ENCODE data around the gene BOC.

BOC gene

GRCh38 chr3:113247068-113247467 lies 35.7 kb downstream of the BOC start:
- Histone ChIP-seq H3K4me3 (ENCODE audit: low read depth in 1 of 5, low read length in 5 of 5) (no peak overlapping the region), H3K27ac (ENCODE audit: low read depth, low read length) (peak overlapping the region; percentile 27), H3K9ac (ENCODE audit: low read length in 5 of 5) (no peak overlapping the region), H3K27me3 (ENCODE audit: control insufficient read depth in 5 of 5, insufficient read depth in 4 of 5, low read length in 5 of 5) (peaks cover 0 to 2% (median 0%) of the 10 kb centered on the region in 5 donors), H3K36me3 (ENCODE audit: control insufficient read depth in 5 of 5, insufficient read depth in 5 of 5, low read length in 5 of 5) (peaks cover 0 to 11% (median 8%) of the 10 kb centered on the region in 5 donors), H3K4me1 (ENCODE audit: control insufficient read depth in 5 of 5, insufficient read depth in 5 of 5, low read length in 5 of 5) (peaks cover 0 to 35% (median 12%) of the 10 kb centered on the region in 5 donors), H3K9me3 (ENCODE audit: control insufficient read depth in 5 of 5, low read length in 5 of 5) (no peaks in the 10 kb centered on the region)

- Histone ChIP-seq H3K9me3 (ENCODE audit: control insufficient read depth in 5 of 5, low read length in 5 of 5) (no peaks in the 10 kb centered on the region), H3K27ac (ENCODE audit: low read depth, low read length) (no peak overlapping the region), H3K9ac (ENCODE audit: low read length in 5 of 5) (no peak overlapping the region), H3K4me3 (ENCODE audit: low read depth in 1 of 5, low read length in 5 of 5) (no peak overlapping the region), H3K36me3 (ENCODE audit: control insufficient read depth in 5 of 5, insufficient read depth in 5 of 5, low read length in 5 of 5) (peaks cover 0 to 11% (median 8%) of the 10 kb centered on the region in 5 donors), H3K27me3 (ENCODE audit: control insufficient read depth in 5 of 5, insufficient read depth in 4 of 5, low read length in 5 of 5) (peaks cover 0 to 2% (median 0%) of the 10 kb centered on the region in 5 donors), H3K4me1 (ENCODE audit: control insufficient read depth in 5 of 5, insufficient read depth in 5 of 5, low read length in 5 of 5) (peaks cover 0 to 31% (median 12%) of the 10 kb centered on the region in 5 donors)
These were observed 36.5 kb downstream of the BOC start for GRCh38 chr3:113247675-113248458.

GRCh38 chr3:113249111-113249510 lies 37.8 kb downstream of the BOC start:
- Histone ChIP-seq H3K4me1 (ENCODE audit: control insufficient read depth in 5 of 5, insufficient read depth in 5 of 5, low read length in 5 of 5) (peaks cover 0 to 33% (median 18%) of the 10 kb centered on the region in 5 donors), H3K9ac (ENCODE audit: low read length in 5 of 5) (no peak overlapping the region), H3K27ac (ENCODE audit: low read depth, low read length) (no peak overlapping the region), H3K9me3 (ENCODE audit: control insufficient read depth in 5 of 5, low read length in 5 of 5) (no peaks in the 10 kb centered on the region), H3K4me3 (ENCODE audit: low read depth in 1 of 5, low read length in 5 of 5) (no peak overlapping the region), H3K36me3 (ENCODE audit: control insufficient read depth in 5 of 5, insufficient read depth in 5 of 5, low read length in 5 of 5) (peaks cover 0 to 11% (median 8%) of the 10 kb centered on the region in 5 donors), H3K27me3 (ENCODE audit: control insufficient read depth in 5 of 5, insufficient read depth in 4 of 5, low read length in 5 of 5) (no peaks in the 10 kb centered on the region)

GRCh38 chr3:113249601-113250000 lies 38.2 kb downstream of the BOC start:
- Histone ChIP-seq H3K27me3 (ENCODE audit: control insufficient read depth in 5 of 5, insufficient read depth in 4 of 5, low read length in 5 of 5) (no peaks in the 10 kb centered on the region), H3K4me1 (ENCODE audit: control insufficient read depth in 5 of 5, insufficient read depth in 5 of 5, low read length in 5 of 5) (peaks cover 0 to 38% (median 23%) of the 10 kb centered on the region in 5 donors), H3K9ac (ENCODE audit: low read length in 5 of 5) (no peak overlapping the region), H3K36me3 (ENCODE audit: control insufficient read depth in 5 of 5, insufficient read depth in 5 of 5, low read length in 5 of 5) (peaks cover 0 to 11% (median 8%) of the 10 kb centered on the region in 5 donors), H3K27ac (ENCODE audit: low read depth, low read length) (no peak overlapping the region), H3K4me3 (ENCODE audit: low read depth in 1 of 5, low read length in 5 of 5) (no peak overlapping the region), H3K9me3 (ENCODE audit: control insufficient read depth in 5 of 5, low read length in 5 of 5) (no peaks in the 10 kb centered on the region)

- H3K9ac ChIP-seq (ENCODE audit: low read length in 5 of 5) = no peak overlapping the region
- H3K27ac ChIP-seq (ENCODE audit: low read depth, low read length) = no peak overlapping the region
- H3K9me3 ChIP-seq (ENCODE audit: control insufficient read depth in 5 of 5, low read length in 5 of 5) = no peaks in the 10 kb centered on the region
- H3K36me3 ChIP-seq (ENCODE audit: control insufficient read depth in 5 of 5, insufficient read depth in 5 of 5, low read length in 5 of 5) = peaks cover 0 to 11% (median 8%) of the 10 kb centered on the region in 5 donors
- H3K4me1 ChIP-seq (ENCODE audit: control insufficient read depth in 5 of 5, insufficient read depth in 5 of 5, low read length in 5 of 5) = peaks cover 0 to 39% (median 29%) of the 10 kb centered on the region in 5 donors
- no peak overlapping the region for H3K4me3 ChIP-seq (ENCODE audit: low read depth in 1 of 5, low read length in 5 of 5)
- H3K27me3 ChIP-seq (ENCODE audit: control insufficient read depth in 5 of 5, insufficient read depth in 4 of 5, low read length in 5 of 5) = no peaks in the 10 kb centered on the region
These were observed 39.2 kb downstream of the BOC start for GRCh38 chr3:113250566-113250965.

- Histone ChIP-seq H3K4me3 (ENCODE audit: low read depth in 1 of 5, low read length in 5 of 5) (no peak overlapping the region), H3K27ac (ENCODE audit: low read depth, low read length) (no peak overlapping the region), H3K27me3 (ENCODE audit: control insufficient read depth in 5 of 5, insufficient read depth in 4 of 5, low read length in 5 of 5) (no peaks in the 10 kb centered on the region), H3K9me3 (ENCODE audit: control insufficient read depth in 5 of 5, low read length in 5 of 5) (no peaks in the 10 kb centered on the region), H3K4me1 (ENCODE audit: control insufficient read depth in 5 of 5, insufficient read depth in 5 of 5, low read length in 5 of 5) (peaks cover 0 to 32% (median 27%) of the 10 kb centered on the region in 5 donors), H3K36me3 (ENCODE audit: control insufficient read depth in 5 of 5, insufficient read depth in 5 of 5, low read length in 5 of 5) (peaks cover 0 to 11% (median 10%) of the 10 kb centered on the region in 5 donors), H3K9ac (ENCODE audit: low read length in 5 of 5) (no peak overlapping the region)
These were observed 40.5 kb downstream of the BOC start for GRCh38 chr3:113251817-113252216.

GRCh38 chr3:113252553-113252952 lies 41.2 kb downstream of the BOC start:
- Histone ChIP-seq H3K27ac (ENCODE audit: low read depth, low read length) (no peak overlapping the region), H3K9ac (ENCODE audit: low read length in 5 of 5) (no peak overlapping the region), H3K4me3 (ENCODE audit: low read depth in 1 of 5, low read length in 5 of 5) (no peak overlapping the region), H3K9me3 (ENCODE audit: control insufficient read depth in 5 of 5, low read length in 5 of 5) (no peaks in the 10 kb centered on the region), H3K36me3 (ENCODE audit: control insufficient read depth in 5 of 5, insufficient read depth in 5 of 5, low read length in 5 of 5) (peaks cover 0 to 11% (median 10%) of the 10 kb centered on the region in 5 donors), H3K4me1 (ENCODE audit: control insufficient read depth in 5 of 5, insufficient read depth in 5 of 5, low read length in 5 of 5) (peaks cover 0 to 27% (median 24%) of the 10 kb centered on the region in 5 donors), H3K27me3 (ENCODE audit: control insufficient read depth in 5 of 5, insufficient read depth in 4 of 5, low read length in 5 of 5) (no peaks in the 10 kb centered on the region)

GRCh38 chr3:113253702-113254101 lies 42.3 kb downstream of the BOC start:
- Histone ChIP-seq H3K4me1 (ENCODE audit: control insufficient read depth in 5 of 5, insufficient read depth in 5 of 5, low read length in 5 of 5) (peaks cover 0 to 24% (median 21%) of the 10 kb centered on the region in 5 donors), H3K27ac (ENCODE audit: low read depth, low read length) (no peak overlapping the region)

GRCh38 chr3:113254171-113254947 lies 43.0 kb downstream of the BOC start:
- Histone ChIP-seq H3K9ac (ENCODE audit: low read length in 5 of 5) (no peak overlapping the region), H3K4me3 (ENCODE audit: low read depth in 1 of 5, low read length in 5 of 5) (no peak overlapping the region), H3K9me3 (ENCODE audit: control insufficient read depth in 5 of 5, low read length in 5 of 5) (no peaks in the 10 kb centered on the region), H3K27ac (ENCODE audit: low read depth, low read length) (no peak overlapping the region), H3K27me3 (ENCODE audit: control insufficient read depth in 5 of 5, insufficient read depth in 4 of 5, low read length in 5 of 5) (no peaks in the 10 kb centered on the region), H3K36me3 (ENCODE audit: control insufficient read depth in 5 of 5, insufficient read depth in 5 of 5, low read length in 5 of 5) (peaks cover 0 to 11% (median 10%) of the 10 kb centered on the region in 5 donors), H3K4me1 (ENCODE audit: control insufficient read depth in 5 of 5, insufficient read depth in 5 of 5, low read length in 5 of 5) (peaks cover 0 to 25% (median 19%) of the 10 kb centered on the region in 5 donors)

More at GRCh38 chr3:113253702-113254101, 42.3 kb downstream of the BOC start:
- Histone ChIP-seq H3K9me3 (ENCODE audit: control insufficient read depth in 5 of 5, low read length in 5 of 5) (no peaks in the 10 kb centered on the region), H3K4me3 (ENCODE audit: low read depth in 1 of 5, low read length in 5 of 5) (no peak overlapping the region), H3K27me3 (ENCODE audit: control insufficient read depth in 5 of 5, insufficient read depth in 4 of 5, low read length in 5 of 5) (no peaks in the 10 kb centered on the region), H3K36me3 (ENCODE audit: control insufficient read depth in 5 of 5, insufficient read depth in 5 of 5, low read length in 5 of 5) (peaks cover 0 to 11% (median 10%) of the 10 kb centered on the region in 5 donors), H3K9ac (ENCODE audit: low read length in 5 of 5) (no peak overlapping the region)
